PC-9 (cell line): ENCODE data around the gene RNF182.

Experiments used
- CTCF ChIP-seq: fragments of 200-600 bp; sonication (generic); conservative IDR thresholded peaks from 2 replicates; pipeline ENCODE4 v1.6.1; 2017; ENCODE audit warnings: mixed run types, antibody characterized with exemption, mild to moderate bottlenecking, moderate library complexity
- EZH2 ChIP-seq: fragments of 200-600 bp; sonication (generic); IDR thresholded peaks from 2 replicates; pipeline ENCODE4 v1.8.0; 2017; ENCODE audit warnings: antibody characterized with exemption, low read depth

GRCh38 chr6:13934721-13935120 lies 10.0 kb downstream of the RNF182 start:
- no peak for TF ChIP-seq CTCF
- TF ChIP-seq EZH2, result no peak
